ENCODE measurements around the gene TMEM156.

DNA sequence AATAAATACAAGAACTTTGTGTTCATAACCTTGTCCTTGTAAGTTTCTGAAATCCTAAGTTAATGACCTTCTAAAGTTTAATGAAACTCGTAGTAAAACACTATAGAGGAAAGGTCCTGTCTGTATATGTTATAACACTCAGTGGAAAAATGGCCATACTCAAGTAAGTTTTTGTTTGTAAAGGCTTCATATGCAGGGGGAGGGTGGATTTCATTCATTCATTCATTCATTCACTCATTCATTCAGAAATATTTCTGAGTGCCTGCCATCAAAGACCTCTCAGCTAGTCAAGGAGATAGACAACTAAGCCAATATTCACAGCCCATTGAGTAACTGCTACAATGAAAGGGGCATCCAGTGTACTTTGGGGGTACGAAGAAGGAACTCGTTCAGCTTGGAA is 6.9 kb upstream of the TMEM156 start:
- TF ChIP-seq, protein P1, sequence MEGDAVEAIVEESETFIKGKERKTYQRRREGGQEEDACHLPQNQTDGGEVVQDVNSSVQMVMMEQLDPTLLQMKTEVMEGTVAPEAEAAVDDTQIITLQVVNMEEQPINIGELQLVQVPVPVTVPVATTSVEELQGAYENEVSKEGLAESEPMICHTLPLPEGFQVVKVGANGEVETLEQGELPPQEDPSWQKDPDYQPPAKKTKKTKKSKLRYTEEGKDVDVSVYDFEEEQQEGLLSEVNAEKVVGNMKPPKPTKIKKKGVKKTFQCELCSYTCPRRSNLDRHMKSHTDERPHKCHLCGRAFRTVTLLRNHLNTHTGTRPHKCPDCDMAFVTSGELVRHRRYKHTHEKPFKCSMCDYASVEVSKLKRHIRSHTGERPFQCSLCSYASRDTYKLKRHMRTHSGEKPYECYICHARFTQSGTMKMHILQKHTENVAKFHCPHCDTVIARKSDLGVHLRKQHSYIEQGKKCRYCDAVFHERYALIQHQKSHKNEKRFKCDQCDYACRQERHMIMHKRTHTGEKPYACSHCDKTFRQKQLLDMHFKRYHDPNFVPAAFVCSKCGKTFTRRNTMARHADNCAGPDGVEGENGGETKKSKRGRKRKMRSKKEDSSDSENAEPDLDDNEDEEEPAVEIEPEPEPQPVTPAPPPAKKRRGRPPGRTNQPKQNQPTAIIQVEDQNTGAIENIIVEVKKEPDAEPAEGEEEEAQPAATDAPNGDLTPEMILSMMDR (optimal IDR thresholded peaks at IDR 0.05 in 1 of 3, IDR thresholded peaks at IDR 0.05 in 1 of 3, conservative IDR thresholded peaks at IDR 0.05 in 1 of 3; ENCODE audit: extremely low read depth in 1 of 3, insufficient read depth in 2 of 3, low read length in 3 of 3): no peak
- TF ChIP-seq EZH2 (IDR thresholded peaks at IDR 0.05; ENCODE audit: low read length): no peak

All from keratinocyte (primary cell).